UCSD-AML1 (cell line): Measurements from ENCODE around the gene NR6A1.
A peak's percentile ranks its signal among the peaks of the same experiment; 100 is the strongest.

Experiments
- DNase-seq: peaks from one replicate; lab custom pipeline; 2025; ENCODE audit not compliant: unreplicated experiment; lab: John Stamatoyannopoulos, UW

Gene NR6A1

GRCh38 chr9:124797343-124798103, 26.4 kb upstream of the NR6A1 start:
- no peak for DNase-seq

- peak; percentile 81 for DNase-seq
Observed at GRCh38 chr9:124795881-124796431, 24.8 kb upstream of the NR6A1 start.

DNA sequence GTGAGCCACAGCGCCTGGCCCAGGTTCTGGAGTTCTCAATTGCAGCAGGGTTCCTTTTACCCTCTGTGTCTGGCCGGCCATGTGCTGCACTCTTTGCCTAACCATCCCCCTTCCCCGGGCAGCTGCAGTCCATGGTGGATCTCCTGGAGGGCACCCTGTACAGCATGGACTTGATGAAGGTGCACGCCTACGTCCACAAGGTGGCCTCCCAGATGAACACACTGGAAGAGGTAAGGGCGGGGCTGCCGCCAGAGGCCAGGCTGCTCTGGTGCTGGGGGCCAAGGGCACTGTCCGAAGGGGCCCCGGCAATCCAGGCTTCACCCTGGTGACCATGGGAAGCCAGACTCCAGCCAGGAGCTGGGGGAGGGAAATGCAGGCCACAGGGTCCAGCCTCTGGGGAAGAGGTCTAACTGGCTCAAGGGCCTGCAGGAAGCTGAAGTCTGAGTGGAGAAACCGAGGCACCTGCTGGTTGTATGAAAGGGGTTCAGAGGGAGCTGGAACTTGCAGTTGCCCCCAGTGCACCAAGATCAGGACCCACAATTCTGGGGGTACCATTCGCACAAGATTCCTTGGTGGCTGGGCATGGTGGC, 23.9 kb upstream of the NR6A1 start:
- DNase-seq, result peak; percentile 38

GRCh38 chr9:124793015-124793541, 22.0 kb upstream of the NR6A1 start:
- no peak for DNase-seq

DNA sequence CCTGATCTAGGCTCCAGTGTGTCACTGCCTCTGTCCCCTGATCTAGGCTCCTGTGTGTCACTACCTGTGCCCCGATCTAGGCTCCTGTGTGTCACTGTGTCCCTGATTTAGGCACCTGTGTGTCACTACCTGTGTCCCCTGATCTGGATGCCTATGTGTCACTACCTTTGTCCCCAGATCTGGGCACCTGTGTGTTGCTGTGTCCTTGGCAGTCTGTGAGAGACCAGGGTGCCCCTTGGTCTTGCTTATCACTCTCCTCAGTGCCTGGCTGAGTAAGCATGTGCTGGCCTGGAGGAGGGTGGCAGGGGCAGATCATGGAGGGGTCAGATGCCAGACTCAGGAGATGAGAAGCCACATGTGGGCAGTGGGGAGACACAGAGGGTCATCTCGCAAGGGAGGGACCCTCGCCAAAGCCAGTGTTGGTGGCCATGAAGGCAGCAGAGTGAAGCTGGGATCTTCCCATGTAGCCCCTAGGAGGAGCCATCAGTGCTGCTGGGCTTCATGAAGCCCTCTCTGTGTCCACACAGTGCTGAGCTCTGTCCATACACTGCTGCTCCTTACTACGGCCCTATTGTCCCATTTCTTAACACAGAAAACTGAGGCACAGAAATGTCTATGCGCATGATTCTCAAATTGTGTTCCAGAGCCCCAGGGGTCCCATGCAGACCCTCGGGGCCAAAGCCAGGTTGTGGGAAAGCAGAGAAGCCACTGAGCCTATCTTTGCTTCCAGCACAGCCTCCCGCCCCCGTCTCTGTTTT, 21.3 kb upstream of the NR6A1 start:
- no peak for DNase-seq

DNA sequence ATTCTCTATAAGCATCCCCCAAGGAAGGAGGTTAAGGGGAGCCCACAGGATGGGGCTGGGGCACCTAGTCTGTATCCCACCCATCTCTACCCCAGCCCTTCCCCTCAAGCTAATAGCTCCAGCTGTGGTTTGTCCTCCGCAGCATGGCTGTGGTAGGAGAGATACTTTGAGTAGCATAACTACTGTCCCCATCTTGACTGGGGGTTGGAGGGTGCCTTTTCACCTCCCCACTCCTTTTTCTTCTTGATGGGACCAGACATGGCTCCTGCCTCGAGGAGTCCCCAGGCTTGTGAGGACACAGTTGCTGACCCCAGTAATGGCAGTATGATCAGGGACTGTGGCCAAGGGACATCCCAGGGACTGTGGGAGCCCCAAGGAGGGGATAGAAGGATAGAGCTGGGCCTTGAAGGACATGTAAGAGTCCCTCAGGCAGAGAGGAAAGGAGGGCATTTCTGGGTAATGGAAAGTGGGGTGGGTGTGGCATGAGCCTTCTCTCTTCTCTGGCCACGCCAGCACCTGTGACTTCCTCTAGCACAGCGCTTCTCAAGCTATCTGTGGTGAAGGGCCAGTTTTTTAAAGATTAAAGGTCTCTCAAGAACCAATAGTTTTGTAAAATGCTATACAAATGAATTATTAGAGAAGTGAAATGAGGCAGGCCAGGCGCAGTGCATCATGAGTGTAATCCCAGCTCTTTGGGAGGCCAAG, 19.8 kb upstream of the NR6A1 start:
- DNase-seq, result no peak

DNA sequence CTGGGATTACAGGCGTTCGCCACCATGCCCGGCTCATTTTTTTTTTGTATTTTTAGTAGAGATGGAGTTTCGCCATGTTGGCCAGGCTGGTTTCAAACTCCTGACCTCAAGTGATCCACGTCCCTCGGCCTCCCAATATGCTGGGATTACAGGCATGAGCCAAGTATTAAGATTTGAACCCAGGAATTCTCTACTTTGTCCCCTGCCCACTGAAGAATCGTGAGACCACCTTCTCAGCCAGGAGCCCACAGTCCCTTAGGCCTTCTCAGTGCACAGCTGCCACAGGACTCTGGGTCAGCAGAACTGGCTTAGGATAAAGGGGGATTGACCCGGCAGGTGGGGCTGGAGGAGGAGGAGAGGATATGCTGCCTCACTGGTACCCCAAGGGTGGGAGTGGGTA, 19.2 kb upstream of the NR6A1 start:
- DNase-seq, result no peak

DNA sequence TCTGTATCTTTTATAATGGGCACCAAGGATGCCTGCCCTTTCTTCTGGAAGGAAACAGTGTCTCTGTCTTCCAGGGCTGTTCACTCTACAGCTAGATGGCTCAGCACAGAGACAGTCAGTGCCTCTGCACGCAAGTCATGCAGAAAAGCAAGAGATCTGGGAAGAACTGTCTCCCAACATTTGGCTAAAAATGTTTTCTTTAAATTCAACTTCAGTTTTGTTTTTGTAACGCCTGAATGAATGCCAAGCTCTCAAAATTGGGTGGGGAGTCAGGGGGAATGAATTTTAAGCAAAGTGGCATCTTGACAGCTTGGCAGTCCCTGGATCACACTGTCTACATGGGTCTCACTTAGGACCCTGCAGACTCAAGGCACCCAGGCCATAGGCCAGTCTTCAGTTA, 18.4 kb upstream of the NR6A1 start:
- no peak for DNase-seq

GRCh38 chr9:124788542-124789217, 17.6 kb upstream of the NR6A1 start:
- DNase-seq, result no peak

GRCh38 chr9:124786881-124787573, 15.9 kb upstream of the NR6A1 start:
- no peak for DNase-seq

- no peak for DNase-seq
Observed at GRCh38 chr9:124784509-124784908, 13.4 kb upstream of the NR6A1 start.

DNA sequence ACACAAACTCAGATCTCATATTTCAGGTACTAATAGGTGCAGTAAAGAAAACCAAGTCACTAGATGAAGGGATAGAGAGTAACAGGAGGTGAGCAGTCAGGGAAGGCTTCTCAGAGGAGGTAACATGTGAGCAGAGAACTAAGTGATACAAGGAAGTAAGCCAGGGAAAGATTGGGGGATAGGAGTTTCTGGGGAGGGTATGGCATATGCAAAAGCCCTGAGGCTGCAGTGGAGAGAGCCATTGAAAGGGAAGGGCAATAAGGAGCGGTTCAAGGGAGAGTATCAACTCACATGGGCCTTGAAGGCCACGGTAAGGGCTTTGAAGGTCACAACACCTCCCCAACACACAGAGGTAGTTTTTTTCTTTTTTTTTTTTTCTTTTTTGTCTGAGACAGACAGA, 12.7 kb upstream of the NR6A1 start:
- no peak for DNase-seq

DNA sequence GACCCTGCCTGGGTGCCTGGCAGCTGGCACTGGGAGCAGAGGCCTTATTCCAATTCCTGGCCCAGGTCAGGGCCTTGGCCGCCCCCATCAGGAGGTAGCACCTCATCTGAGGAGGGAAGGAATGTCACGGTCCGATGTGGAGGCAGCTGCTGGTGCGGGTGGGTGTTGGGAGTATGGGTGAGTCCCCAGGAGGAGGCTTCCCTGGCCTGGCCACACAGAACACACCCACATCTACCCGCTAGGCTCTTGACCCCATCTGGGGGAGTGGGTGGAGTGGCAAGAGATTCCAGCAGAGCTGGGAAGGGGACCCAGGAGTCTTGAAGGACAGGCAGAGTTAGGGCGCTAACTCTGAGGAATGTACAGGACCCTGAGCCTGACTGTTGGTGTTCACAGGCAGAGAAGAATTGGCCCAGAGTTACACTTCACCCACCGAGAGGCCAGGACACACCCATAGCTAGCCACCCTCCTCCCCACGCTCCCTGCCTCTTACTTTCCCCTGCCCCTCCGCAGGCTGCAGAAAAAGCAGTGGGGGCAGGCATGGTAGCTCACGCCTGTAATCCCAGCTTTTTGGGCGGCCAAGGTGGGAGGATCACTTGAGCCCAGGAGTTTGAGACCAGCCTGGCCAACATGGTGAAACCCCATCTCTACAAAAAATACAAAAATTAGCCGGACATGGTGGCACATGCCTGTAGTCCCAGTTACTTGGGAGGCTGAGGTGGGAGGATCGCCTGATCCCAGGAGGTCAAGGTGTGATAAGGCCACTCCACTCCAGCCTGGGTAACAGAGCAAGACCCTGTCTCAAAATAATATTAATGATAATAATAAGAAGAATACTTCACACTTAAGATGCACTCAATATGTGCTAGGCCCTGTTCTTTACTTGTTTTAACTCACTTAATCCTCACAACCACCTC, 11.8 kb upstream of the NR6A1 start:
- no peak for DNase-seq

- DNase-seq, result no peak
Observed at GRCh38 chr9:124781967-124782660, 11.0 kb upstream of the NR6A1 start.

GRCh38 chr9:124780757-124781151, 9.6 kb upstream of the NR6A1 start:
- no peak for DNase-seq

- no peak for DNase-seq
Observed at GRCh38 chr9:124780060-124780756, 9.1 kb upstream of the NR6A1 start.

DNA sequence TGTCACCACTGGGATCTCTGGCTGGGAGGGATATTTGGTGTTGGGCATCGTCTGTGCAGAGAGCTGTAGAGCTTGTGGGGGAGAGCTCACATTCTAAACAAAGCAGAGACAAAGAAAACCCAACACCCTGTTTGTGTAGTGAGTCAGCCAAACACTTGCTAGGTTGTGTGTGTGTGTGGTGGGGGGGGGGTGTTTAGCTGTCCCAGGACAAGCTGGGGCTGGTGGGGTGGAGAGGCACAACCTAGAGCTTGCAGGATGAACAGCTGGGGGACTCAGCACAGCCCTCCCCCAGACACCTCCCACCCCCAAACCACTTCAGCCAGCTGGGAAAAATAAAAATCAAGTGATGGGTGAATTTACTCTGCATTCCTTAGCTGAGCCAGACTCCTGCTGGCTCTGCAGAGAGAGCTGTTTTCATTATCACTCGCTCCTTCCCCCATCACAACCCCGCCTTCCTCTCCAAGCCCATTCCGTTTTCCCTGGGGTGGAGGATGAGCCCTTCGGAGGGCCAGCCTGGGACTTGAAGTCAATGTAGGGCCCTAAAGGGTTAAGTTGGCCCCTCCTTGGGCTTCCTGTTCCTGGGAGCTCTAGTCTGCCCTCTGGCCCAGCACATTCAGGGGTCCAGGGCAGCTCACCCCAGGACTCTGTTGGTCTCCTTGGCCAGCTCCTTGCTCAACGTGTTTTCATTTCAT, 8.4 kb upstream of the NR6A1 start:
- no peak for DNase-seq
